IPS-15b (cell line): ENCODE data around the gene TOX3.

ENCODE experiments used
- H3K27me3 ChIP-seq: one replicate; pipeline ENCODE4 v1.6.1; 2013; ENCODE audit warnings: low read length; ENCODE audit not compliant: control insufficient read depth, insufficient read depth
- H3K36me3 ChIP-seq: one replicate; pipeline ENCODE4 v1.6.1; 2013; ENCODE audit warnings: low read length; ENCODE audit not compliant: control insufficient read depth, insufficient read depth
- H3K4me1 ChIP-seq: one replicate; pipeline ENCODE4 v1.6.1; 2013; ENCODE audit warnings: mild to moderate bottlenecking, low read length; ENCODE audit not compliant: control insufficient read depth, insufficient read depth
- H3K4me3 ChIP-seq: one replicate; pipeline ENCODE4 v1.5.1; 2013; ENCODE audit warnings: low read depth, low read length
- H3K9ac ChIP-seq: one replicate; pipeline ENCODE4 v1.6.1; 2013; ENCODE audit warnings: low read depth, mild to moderate bottlenecking, low read length
- H3K9me3 ChIP-seq: one replicate; pipeline ENCODE4 v1.6.1; 2013; ENCODE audit warnings: mild to moderate bottlenecking, low read length; ENCODE audit not compliant: control insufficient read depth, insufficient read depth

Gene TOX3

GRCh38 chr16:52476111-52476510, 70.8 kb downstream of the TOX3 start:
- no peaks in the 10 kb centered on the region for H3K27me3 ChIP-seq
- no peak overlapping the region for H3K4me3 ChIP-seq
- no peaks in the 10 kb centered on the region for H3K4me1 ChIP-seq
- no peaks in the 10 kb centered on the region for H3K9me3 ChIP-seq
- H3K9ac ChIP-seq, result no peak overlapping the region
- H3K36me3 ChIP-seq, result no peaks in the 10 kb centered on the region

GRCh38 chr16:52474679-52475078, 72.3 kb downstream of the TOX3 start:
- Histone ChIP-seq H3K9me3 (no peaks in the 10 kb centered on the region), H3K9ac (no peak overlapping the region), H3K4me3 (no peak overlapping the region), H3K4me1 (peaks cover 7% of the 10 kb centered on the region), H3K27me3 (no peaks in the 10 kb centered on the region), H3K36me3 (no peaks in the 10 kb centered on the region)

GRCh38 chr16:52473096-52473495, 73.8 kb downstream of the TOX3 start:
- no peaks in the 10 kb centered on the region for H3K9me3 ChIP-seq
- H3K36me3 ChIP-seq, result no peaks in the 10 kb centered on the region
- H3K27me3 ChIP-seq, result no peaks in the 10 kb centered on the region
- no peak overlapping the region for H3K9ac ChIP-seq
- no peak overlapping the region for H3K4me3 ChIP-seq
- H3K4me1 ChIP-seq, result peaks cover 9% of the 10 kb centered on the region

- Histone ChIP-seq H3K9ac (no peak overlapping the region), H3K4me3 (no peak overlapping the region), H3K36me3 (no peaks in the 10 kb centered on the region), H3K9me3 (no peaks in the 10 kb centered on the region), H3K27me3 (no peaks in the 10 kb centered on the region), H3K4me1 (peaks cover 9% of the 10 kb centered on the region)
These were observed 75.1 kb downstream of the TOX3 start for GRCh38 chr16:52471650-52472370.

- H3K9ac ChIP-seq, result no peak overlapping the region
- no peaks in the 10 kb centered on the region for H3K9me3 ChIP-seq
- H3K27me3 ChIP-seq, result no peaks in the 10 kb centered on the region
- peaks cover 9% of the 10 kb centered on the region for H3K4me1 ChIP-seq
- H3K4me3 ChIP-seq, result no peak overlapping the region
- no peaks in the 10 kb centered on the region for H3K36me3 ChIP-seq
These were observed 76.4 kb downstream of the TOX3 start for GRCh38 chr16:52470585-52470984.

GRCh38 chr16:52469775-52470174, 77.2 kb downstream of the TOX3 start:
- H3K4me1 ChIP-seq, result peaks cover 9% of the 10 kb centered on the region
- no peaks in the 10 kb centered on the region for H3K27me3 ChIP-seq
- no peaks in the 10 kb centered on the region for H3K9me3 ChIP-seq
- H3K4me3 ChIP-seq, result no peak overlapping the region
- no peak overlapping the region for H3K9ac ChIP-seq
- H3K36me3 ChIP-seq, result no peaks in the 10 kb centered on the region

- Histone ChIP-seq H3K36me3 (no peaks in the 10 kb centered on the region), H3K27me3 (no peaks in the 10 kb centered on the region), H3K4me1 (peaks cover 9% of the 10 kb centered on the region), H3K9ac (no peak overlapping the region), H3K4me3 (no peak overlapping the region), H3K9me3 (no peaks in the 10 kb centered on the region)
These were observed 77.9 kb downstream of the TOX3 start for GRCh38 chr16:52469091-52469490.

- Histone ChIP-seq H3K9ac (no peak overlapping the region), H3K4me1 (peaks cover 9% of the 10 kb centered on the region), H3K4me3 (no peak overlapping the region), H3K27me3 (no peaks in the 10 kb centered on the region), H3K9me3 (no peaks in the 10 kb centered on the region), H3K36me3 (no peaks in the 10 kb centered on the region)
These were observed 79.2 kb downstream of the TOX3 start for GRCh38 chr16:52467753-52468152.

- H3K27me3 ChIP-seq, result no peaks in the 10 kb centered on the region
- H3K4me1 ChIP-seq, result peaks cover 11% of the 10 kb centered on the region
- no peaks in the 10 kb centered on the region for H3K9me3 ChIP-seq
- H3K4me3 ChIP-seq, result no peak overlapping the region
- H3K9ac ChIP-seq, result no peak overlapping the region
- H3K36me3 ChIP-seq, result no peaks in the 10 kb centered on the region
These were observed 79.9 kb downstream of the TOX3 start for GRCh38 chr16:52466994-52467393.

GRCh38 chr16:52465711-52466267, 81.2 kb downstream of the TOX3 start:
- H3K4me1 ChIP-seq, result peaks cover 22% of the 10 kb centered on the region
- no peak overlapping the region for H3K9ac ChIP-seq
- H3K27me3 ChIP-seq, result no peaks in the 10 kb centered on the region
- H3K9me3 ChIP-seq, result no peaks in the 10 kb centered on the region
- no peak overlapping the region for H3K4me3 ChIP-seq
- no peaks in the 10 kb centered on the region for H3K36me3 ChIP-seq

- Histone ChIP-seq H3K27me3 (no peaks in the 10 kb centered on the region), H3K36me3 (no peaks in the 10 kb centered on the region), H3K4me3 (no peak overlapping the region), H3K9me3 (no peaks in the 10 kb centered on the region), H3K4me1 (peaks cover 15% of the 10 kb centered on the region), H3K9ac (no peak overlapping the region)
These were observed 83.0 kb downstream of the TOX3 start for GRCh38 chr16:52463904-52464303.

GRCh38 chr16:52462816-52463215, 84.1 kb downstream of the TOX3 start:
- peaks cover 19% of the 10 kb centered on the region for H3K4me1 ChIP-seq
- no peak overlapping the region for H3K4me3 ChIP-seq
- H3K36me3 ChIP-seq, result no peaks in the 10 kb centered on the region
- no peak overlapping the region for H3K9ac ChIP-seq
- H3K27me3 ChIP-seq, result no peaks in the 10 kb centered on the region
- H3K9me3 ChIP-seq, result no peaks in the 10 kb centered on the region
